ENCODE results near the gene AHDC1. TPM values are rescaled to one million over a fixed set of nuclear protein-coding genes. Genes with fewer than 3 reads are reported as not detected.

Gene AHDC1
- total RNA-seq, 1 donor from 2014 or later: 10.8 TPM

- no peak overlapping the region for H3K4me3 ChIP-seq (ENCODE audit: low read depth, low read length)
- no peak for TF ChIP-seq CTCF (conservative IDR thresholded peaks at IDR 0.05; ENCODE audit: low read depth, low read length)
- DNase-seq (ENCODE audit: low read depth): no peak
Observed at GRCh38 chr1:27551170-27551952, 52.6 kb downstream of the AHDC1 start.

- H3K4me3 ChIP-seq (ENCODE audit: low read depth, low read length): no peak overlapping the region
- no peak for DNase-seq (ENCODE audit: low read depth)
- no peak for TF ChIP-seq CTCF (conservative IDR thresholded peaks at IDR 0.05; ENCODE audit: low read depth, low read length)
Observed at GRCh38 chr1:27550510-27551169, 53.3 kb downstream of the AHDC1 start.

- no peak overlapping the region for H3K4me3 ChIP-seq (ENCODE audit: low read depth, low read length)
- DNase-seq (ENCODE audit: low read depth): no peak
- TF ChIP-seq CTCF (conservative IDR thresholded peaks at IDR 0.05; ENCODE audit: low read depth, low read length): no peak
Observed at GRCh38 chr1:27549807-27550408, 54.0 kb downstream of the AHDC1 start.

- no peak for TF ChIP-seq CTCF (conservative IDR thresholded peaks at IDR 0.05; ENCODE audit: low read depth, low read length)
- DNase-seq (ENCODE audit: low read depth): no peak
- no peak overlapping the region for H3K4me3 ChIP-seq (ENCODE audit: low read depth, low read length)
Observed at GRCh38 chr1:27548858-27549719, 54.9 kb downstream of the AHDC1 start.

GRCh38 chr1:27548136-27548853 is 55.6 kb downstream of the AHDC1 start:
- no peak for DNase-seq (ENCODE audit: low read depth)
- TF ChIP-seq CTCF (conservative IDR thresholded peaks at IDR 0.05; ENCODE audit: low read depth, low read length): no peak
- H3K4me3 ChIP-seq (ENCODE audit: low read depth, low read length): no peak overlapping the region
